Measurements from ENCODE around the gene PTGR3. TPM values are rescaled to one million over a fixed set of nuclear protein-coding genes. Genes with fewer than 3 reads are reported as not detected.

The PTGR3 gene
- total and polyA plus RNA-seq, 8 donors = 7.2 to 23.0 (median 18.1) TPM

GRCh38 chr18:75213611-75214331 lies 4.8 kb upstream of the PTGR3 start:
- TF ChIP-seq CTCF (IDR thresholded peaks at IDR 0.05) = no peak
- intact Hi-C loops (cut with DNase I) = no loop called here
- ATAC-seq (peak in 3 of 4 donors; percentile 3 to 20 (median 8)), FAIRE-seq (no peak), DNase-seq (no peak)
- Histone ChIP-seq H3K4me1 (peaks cover 0 to 43% (median 35%) of the 10 kb centered on the region in 3 donors), H3K27me3 (no peaks in the 10 kb centered on the region), H3K36me3 (no peaks in the 10 kb centered on the region), H3K9me3 (no peaks in the 10 kb centered on the region), H3K27ac (peak overlapping the region in 2 of 4 donors; percentile 73 to 80), H3K4me3 (peak overlapping the region in 1 of 4 donors; percentile 82)
- WGBS, 2 donors = 5 to 8% methylated on average over 5 of the region's 5 CpGs

DNA sequence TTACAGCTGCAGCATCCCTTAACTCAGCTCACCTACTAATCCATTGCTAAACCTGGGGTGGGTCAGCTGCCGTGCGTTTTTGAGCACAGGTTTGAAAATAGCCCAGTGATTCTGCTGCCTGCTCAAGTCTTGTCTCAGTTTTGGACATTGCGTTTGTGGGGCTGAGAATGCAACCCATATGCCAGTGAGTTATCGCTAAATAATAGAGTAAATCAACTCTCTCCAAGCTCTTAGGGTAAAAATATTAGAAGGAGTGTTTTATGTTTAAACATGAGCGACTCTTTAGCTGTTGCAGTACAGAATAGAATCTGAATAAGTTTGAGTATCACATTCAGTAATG lies 3.8 kb upstream of the PTGR3 start:
- DNase-seq = no peak
- no peaks in the 10 kb centered on the region for H3K9me3 ChIP-seq
- no peaks in the 10 kb centered on the region for H3K27me3 ChIP-seq
- H3K27ac ChIP-seq = peak overlapping the region in 2 of 4 donors; percentile 73 to 80
- ATAC-seq = no peak
- H3K4me3 ChIP-seq = peak overlapping the region in 2 of 4 donors; percentile 82 to 93
- FAIRE-seq = no peak
- intact Hi-C loops (cut with DNase I) = no loop called here
- no peak for TF ChIP-seq CTCF (IDR thresholded peaks at IDR 0.05)
- peaks cover 0 to 37% (median 35%) of the 10 kb centered on the region in 3 donors for H3K4me1 ChIP-seq
- WGBS, 2 donors = 25 to 37% methylated on average over 5 of the region's 5 CpGs
- H3K36me3 ChIP-seq = no peaks in the 10 kb centered on the region

- Histone ChIP-seq H3K4me3 (peak overlapping the region; percentile 31 to 93 (median 78)), H3K36me3 (no peaks in the 10 kb centered on the region), H3K9me3 (no peaks in the 10 kb centered on the region), H3K4me1 (peaks cover 0 to 39% (median 35%) of the 10 kb centered on the region in 3 donors), H3K27me3 (no peaks in the 10 kb centered on the region), H3K27ac (peak overlapping the region in 3 of 4 donors; percentile 60 to 80 (median 73))
- no peak for FAIRE-seq
- WGBS, 2 donors = 2 to 3% methylated on average over 34 to 38 of the region's 38 CpGs
- intact Hi-C loops (cut with DNase I) = no loop called here
- DNase-seq = peak in 5 of 6 donors; percentile 37 to 79 (median 54)
- ATAC-seq = peak in 1 of 4 donors; percentile 1
- no peak for TF ChIP-seq CTCF (IDR thresholded peaks at IDR 0.05)
Measured at GRCh38 chr18:75211953-75212750, 3.2 kb upstream of the PTGR3 start.

DNA sequence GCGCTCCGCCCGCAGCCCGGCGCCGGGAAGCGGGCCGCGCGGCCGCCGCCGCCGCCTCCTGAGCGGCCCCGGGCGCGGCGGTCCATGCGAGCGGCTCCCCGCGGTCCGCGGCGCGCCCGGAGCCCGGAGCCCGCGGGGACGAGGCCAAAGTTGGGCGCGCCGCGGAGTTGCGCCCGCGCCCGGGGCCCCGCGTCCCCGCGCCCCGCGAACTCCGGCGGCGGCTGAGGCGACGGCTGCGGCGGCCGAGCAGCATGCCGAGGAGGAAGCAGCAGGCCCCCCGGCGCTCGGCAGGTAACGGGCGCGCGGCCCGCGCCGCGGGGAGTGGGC lies 2.6 kb upstream of the PTGR3 start:
- Histone ChIP-seq H3K9me3 (no peaks in the 10 kb centered on the region), H3K27me3 (no peaks in the 10 kb centered on the region), H3K36me3 (no peaks in the 10 kb centered on the region), H3K27ac (peak overlapping the region in 3 of 4 donors; percentile 60 to 80 (median 73)), H3K4me3 (peak overlapping the region; percentile 31 to 93 (median 78)), H3K4me1 (peaks cover 5 to 44% (median 34%) of the 10 kb centered on the region in 3 donors)
- 0 to 1% methylated on average over 14 to 66 of the region's 66 CpGs for WGBS, 2 donors
- ATAC-seq = no peak
- intact Hi-C loops (cut with DNase I) = no loop called here
- no peak for TF ChIP-seq CTCF (IDR thresholded peaks at IDR 0.05)
- DNase-seq = no peak
- no peak for FAIRE-seq

Data from pancreas (tissue), 10 donors.